ENCODE data around the gene MRPL4.

Gene MRPL4

GRCh38 chr19:10220695-10221094 lies 31.3 kb upstream of the MRPL4 start:
- Histone ChIP-seq H3K9me3 (no peaks in the 10 kb centered on the region), H3K4me1 (ENCODE audit: control insufficient read depth in 1 of 2, insufficient read depth in 1 of 2, low read depth in 1 of 2, low read length in 1 of 2) (no peaks in the 10 kb centered on the region), H3K4me3 (ENCODE audit: low read depth in 1 of 2, low read length in 1 of 2) (no peak overlapping the region), H3K36me3 (no peaks in the 10 kb centered on the region), H3K27ac (no peak overlapping the region), H3K27me3 (peaks cover 24% of the 10 kb centered on the region)
- no peak for TF ChIP-seq CTCF (IDR thresholded peaks at IDR 0.05)

- H3K4me1 ChIP-seq (ENCODE audit: control insufficient read depth in 1 of 2, insufficient read depth in 1 of 2, low read depth in 1 of 2, low read length in 1 of 2): no peaks in the 10 kb centered on the region
- no peak overlapping the region for H3K27ac ChIP-seq
- no peaks in the 10 kb centered on the region for H3K9me3 ChIP-seq
- no peaks in the 10 kb centered on the region for H3K36me3 ChIP-seq
- no peak for TF ChIP-seq CTCF (IDR thresholded peaks at IDR 0.05)
- H3K4me3 ChIP-seq (ENCODE audit: low read depth in 1 of 2, low read length in 1 of 2): no peak overlapping the region
- peaks cover 33% of the 10 kb centered on the region for H3K27me3 ChIP-seq
Measured at GRCh38 chr19:10222201-10222890, 29.7 kb upstream of the MRPL4 start.

GRCh38 chr19:10223488-10224213 lies 28.4 kb upstream of the MRPL4 start:
- H3K4me1 ChIP-seq (ENCODE audit: control insufficient read depth in 1 of 2, insufficient read depth in 1 of 2, low read depth in 1 of 2, low read length in 1 of 2): no peaks in the 10 kb centered on the region

GRCh38 chr19:10224337-10224736 lies 27.7 kb upstream of the MRPL4 start:
- H3K4me1 ChIP-seq (ENCODE audit: control insufficient read depth in 1 of 2, insufficient read depth in 1 of 2, low read depth in 1 of 2, low read length in 1 of 2): no peaks in the 10 kb centered on the region
- no peak overlapping the region for H3K27ac ChIP-seq
- no peaks in the 10 kb centered on the region for H3K36me3 ChIP-seq
- TF ChIP-seq CTCF (IDR thresholded peaks at IDR 0.05): no peak
- H3K4me3 ChIP-seq (ENCODE audit: low read depth in 1 of 2, low read length in 1 of 2): no peak overlapping the region
- H3K27me3 ChIP-seq: peaks cover 43% of the 10 kb centered on the region
- H3K9me3 ChIP-seq: no peaks in the 10 kb centered on the region

More at GRCh38 chr19:10223488-10224213, 28.4 kb upstream of the MRPL4 start:
- no peaks in the 10 kb centered on the region for H3K9me3 ChIP-seq
- H3K4me3 ChIP-seq (ENCODE audit: low read depth in 1 of 2, low read length in 1 of 2): no peak overlapping the region
- no peak overlapping the region for H3K27ac ChIP-seq
- peaks cover 36% of the 10 kb centered on the region for H3K27me3 ChIP-seq
- TF ChIP-seq CTCF (IDR thresholded peaks at IDR 0.05): no peak
- no peaks in the 10 kb centered on the region for H3K36me3 ChIP-seq

GRCh38 chr19:10226021-10226375 lies 26.0 kb upstream of the MRPL4 start:
- Histone ChIP-seq H3K9me3 (no peaks in the 10 kb centered on the region), H3K4me3 (ENCODE audit: low read depth in 1 of 2, low read length in 1 of 2) (no peak overlapping the region), H3K4me1 (ENCODE audit: control insufficient read depth in 1 of 2, insufficient read depth in 1 of 2, low read depth in 1 of 2, low read length in 1 of 2) (peaks cover 9 to 12% of the 10 kb centered on the region in 2 experiments), H3K36me3 (no peaks in the 10 kb centered on the region), H3K27ac (no peak overlapping the region), H3K27me3 (peaks cover 51% of the 10 kb centered on the region)
- no peak for TF ChIP-seq CTCF (IDR thresholded peaks at IDR 0.05)

Data from neutrophil (primary cell).